Measurements from ENCODE around the gene ARHGAP20.

Gene ARHGAP20, protein sequence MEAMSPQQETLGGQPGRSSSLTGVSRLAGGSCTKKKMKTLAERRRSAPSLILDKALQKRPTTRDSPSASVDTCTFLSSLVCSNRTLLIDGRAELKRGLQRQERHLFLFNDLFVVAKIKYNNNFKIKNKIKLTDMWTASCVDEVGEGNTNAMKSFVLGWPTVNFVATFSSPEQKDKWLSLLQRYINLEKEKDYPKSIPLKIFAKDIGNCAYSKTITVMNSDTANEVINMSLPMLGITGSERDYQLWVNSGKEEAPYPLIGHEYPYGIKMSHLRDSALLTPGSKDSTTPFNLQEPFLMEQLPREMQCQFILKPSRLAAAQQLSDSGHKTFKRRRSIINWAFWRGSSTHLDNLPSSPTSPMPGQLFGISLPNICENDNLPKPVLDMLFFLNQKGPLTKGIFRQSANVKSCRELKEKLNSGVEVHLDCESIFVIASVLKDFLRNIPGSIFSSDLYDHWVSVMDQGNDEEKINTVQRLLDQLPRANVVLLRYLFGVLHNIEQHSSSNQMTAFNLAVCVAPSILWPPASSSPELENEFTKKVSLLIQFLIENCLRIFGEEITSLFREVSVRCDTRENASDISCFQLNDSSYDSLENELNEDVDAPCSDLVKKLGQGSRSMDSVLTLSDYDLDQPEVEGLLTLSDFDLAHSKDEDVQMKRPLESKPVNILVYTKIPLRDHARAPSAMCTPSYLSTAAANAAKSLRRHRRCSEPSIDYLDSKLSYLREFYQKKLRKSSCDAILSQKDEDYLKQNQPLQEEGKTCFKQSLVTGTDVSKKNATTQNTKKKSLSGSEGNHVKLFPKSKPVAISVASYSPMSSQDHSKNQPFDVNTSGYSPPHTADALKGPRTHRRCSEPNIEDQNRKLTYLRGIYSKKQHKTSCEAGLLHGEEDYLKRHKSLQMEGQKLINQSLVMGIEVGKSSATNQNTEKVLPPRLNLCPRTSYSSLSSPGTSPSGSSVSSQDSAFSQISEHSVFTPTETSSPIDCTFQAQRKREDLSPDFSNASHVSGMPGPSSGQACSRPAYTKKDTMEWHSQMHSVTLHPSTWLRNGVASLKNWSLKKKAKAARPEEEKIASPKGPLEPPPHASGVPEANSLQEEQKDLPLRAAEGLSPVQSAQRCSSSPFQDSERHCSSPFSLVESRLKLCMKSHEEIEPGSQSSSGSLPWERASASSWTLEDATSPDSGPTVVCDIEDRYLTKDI

DNA sequence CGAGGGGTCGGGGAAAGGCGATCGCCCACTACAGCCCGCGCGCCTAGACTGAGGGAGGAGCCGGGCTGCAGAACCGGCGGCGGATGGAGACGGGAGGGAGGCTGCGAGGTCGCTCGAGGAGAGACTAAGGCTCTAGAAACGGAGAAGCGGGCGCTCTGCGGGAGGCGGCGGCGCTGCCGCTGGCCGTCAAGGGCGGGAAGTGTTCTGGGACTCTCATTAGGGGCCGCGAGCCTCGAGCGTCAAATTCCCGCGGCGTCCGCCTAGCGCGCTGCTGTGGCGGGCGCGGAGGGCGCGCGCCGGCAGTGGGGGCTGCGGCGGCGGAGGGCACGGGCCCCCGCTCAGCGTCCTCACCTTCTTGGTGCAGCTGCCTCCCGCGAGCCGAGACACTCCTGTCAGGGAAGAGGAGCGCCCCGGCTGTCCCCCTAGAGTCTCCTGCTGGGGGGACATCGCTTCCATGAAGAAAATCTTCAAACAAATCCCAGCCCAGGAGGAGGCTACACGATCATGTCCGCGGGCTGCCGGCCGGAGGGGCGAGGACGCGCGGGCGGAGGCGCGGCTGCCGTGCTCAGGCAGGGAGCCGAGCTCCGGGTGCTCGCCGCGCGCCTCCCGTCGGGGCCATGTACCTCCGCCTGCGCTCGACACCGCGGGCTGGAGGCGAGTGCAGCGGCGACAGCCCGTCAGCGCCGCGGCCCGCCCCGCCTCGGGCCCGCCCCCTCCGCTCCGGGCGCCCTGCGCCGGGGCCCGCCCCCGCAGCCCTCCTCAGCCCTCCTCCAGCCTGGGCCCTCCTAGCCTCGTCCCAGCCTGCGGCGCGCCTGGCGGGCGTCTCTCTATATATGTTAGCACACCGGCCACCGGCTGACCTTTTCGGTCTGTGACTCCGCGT is at the start of gene ARHGAP20:
Gene ARHGAP20 (minus strand): TSS at position 662 of the 883 bp plus-strand sequence. CDS start 206 bp downstream, at position 456.
- no peak for DNase-seq (ENCODE audit: low read depth, low spot score)

GRCh38 chr11:110761991-110762390 is 49.8 kb upstream of the ARHGAP20 start:
- DNase-seq (ENCODE audit: low read depth, low spot score): no peak

DNA sequence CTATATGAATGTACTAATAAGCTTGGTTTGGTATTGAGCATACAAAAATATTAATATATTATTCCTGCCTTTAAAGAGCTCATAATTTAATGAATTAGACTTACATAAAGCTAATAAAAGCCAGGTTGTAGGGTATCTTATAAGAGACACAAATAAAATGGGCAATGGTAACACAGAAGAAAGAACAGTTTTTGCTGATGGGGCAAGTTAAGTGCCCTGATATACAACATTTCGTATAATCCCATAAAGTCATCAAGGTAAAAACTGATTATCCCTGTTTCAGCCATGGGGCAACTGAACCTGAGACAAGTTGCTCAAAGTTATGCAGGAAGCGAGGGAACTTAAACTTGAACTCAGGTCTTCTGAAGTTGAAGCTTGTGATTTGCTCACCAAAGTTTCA is 48.9 kb upstream of the ARHGAP20 start:
- DNase-seq (ENCODE audit: low read depth, low spot score): no peak

DNA sequence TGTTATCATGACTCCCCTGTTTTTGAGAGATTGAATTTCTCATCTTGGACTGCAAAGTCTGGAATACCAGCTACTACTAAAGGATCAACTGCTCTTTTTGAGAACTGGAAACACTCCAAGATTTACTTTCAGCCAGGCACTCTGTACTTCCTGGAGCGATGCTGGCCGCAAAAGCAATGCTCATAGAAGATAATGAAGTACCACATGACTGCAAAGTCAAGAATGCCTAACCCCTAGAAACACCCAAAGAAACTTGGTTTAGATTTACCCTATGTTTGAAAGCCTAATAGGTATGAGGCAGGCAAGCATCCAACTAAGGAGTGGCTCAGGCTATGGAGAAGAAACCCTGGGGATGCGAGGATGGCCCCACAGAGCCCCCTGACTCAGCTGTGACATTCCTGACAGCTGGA is 47.7 kb upstream of the ARHGAP20 start:
- DNase-seq (ENCODE audit: low read depth, low spot score): peak; percentile 31

GRCh38 chr11:110757962-110758755 is 45.9 kb upstream of the ARHGAP20 start:
- no peak for DNase-seq (ENCODE audit: low read depth, low spot score)

GRCh38 chr11:110757066-110757465 is 44.8 kb upstream of the ARHGAP20 start:
- DNase-seq (ENCODE audit: low read depth, low spot score): no peak

- DNase-seq (ENCODE audit: low read depth, low spot score): no peak
These were observed 43.7 kb upstream of the ARHGAP20 start for GRCh38 chr11:110755941-110756340.

DNA sequence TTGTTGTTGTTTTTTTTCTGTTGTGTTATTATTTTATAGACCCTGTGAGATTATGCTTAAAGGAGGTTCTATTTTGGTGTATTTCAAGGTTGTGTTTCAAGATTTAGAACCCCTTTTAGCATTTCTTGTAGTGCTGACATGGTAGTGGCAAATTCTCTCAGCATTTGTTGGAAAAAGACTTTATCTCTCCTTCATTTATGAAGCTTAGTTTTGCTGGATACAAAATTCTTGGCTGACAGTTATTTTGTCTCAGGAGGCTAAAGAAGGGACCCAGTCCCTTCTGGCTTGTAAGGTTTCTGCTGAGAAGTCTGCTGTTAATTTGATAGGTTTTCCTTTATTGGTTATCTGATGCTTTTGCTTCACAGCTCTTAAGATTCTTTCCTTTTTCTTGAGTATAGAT is 40.7 kb upstream of the ARHGAP20 start:
- no peak for DNase-seq (ENCODE audit: low read depth, low spot score)

- DNase-seq (ENCODE audit: low read depth, low spot score): no peak
These were observed 37.9 kb upstream of the ARHGAP20 start for GRCh38 chr11:110750100-110750499.

DNA sequence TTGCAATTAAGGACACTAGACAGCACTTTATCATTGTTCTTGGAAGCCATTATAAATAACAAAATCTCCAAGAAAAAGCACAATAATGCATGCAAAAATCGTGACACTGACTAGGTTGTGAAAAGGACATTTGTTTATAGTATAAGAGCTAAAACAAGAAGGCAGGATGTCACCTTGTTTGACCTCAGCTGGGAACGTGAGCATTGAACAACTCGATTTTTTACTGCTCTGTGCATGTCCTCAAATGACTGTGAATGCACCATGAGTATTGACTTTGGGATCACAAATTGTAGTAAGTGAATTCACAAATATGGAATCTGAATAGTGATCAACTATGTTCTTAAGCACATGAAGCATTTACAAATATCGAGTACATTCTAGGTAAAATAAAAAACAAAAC is 35.3 kb upstream of the ARHGAP20 start:
- no peak for DNase-seq (ENCODE audit: low read depth, low spot score)

DNA sequence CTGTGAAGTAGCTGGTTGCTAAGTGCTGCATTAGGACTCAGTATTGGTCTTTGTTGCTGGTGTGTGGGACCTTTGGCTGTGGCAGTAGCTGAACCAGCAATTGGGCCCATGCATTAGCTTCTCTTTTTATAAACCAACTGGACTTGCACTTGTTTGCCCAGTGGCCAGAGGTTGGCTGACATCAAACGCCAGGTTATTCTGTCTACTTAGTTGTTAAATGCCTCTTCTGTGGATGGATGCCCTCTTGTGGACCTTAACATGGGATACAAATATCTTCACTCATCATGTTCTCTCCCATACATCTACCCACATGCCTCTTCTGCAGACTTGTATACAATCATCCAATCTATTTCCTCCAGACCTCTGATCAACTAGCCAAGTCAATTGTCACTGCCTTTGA is 26.4 kb upstream of the ARHGAP20 start:
- no peak for DNase-seq (ENCODE audit: low read depth, low spot score)

GRCh38 chr11:110737593-110737992 is 25.4 kb upstream of the ARHGAP20 start:
- DNase-seq (ENCODE audit: low read depth, low spot score): no peak

DNA sequence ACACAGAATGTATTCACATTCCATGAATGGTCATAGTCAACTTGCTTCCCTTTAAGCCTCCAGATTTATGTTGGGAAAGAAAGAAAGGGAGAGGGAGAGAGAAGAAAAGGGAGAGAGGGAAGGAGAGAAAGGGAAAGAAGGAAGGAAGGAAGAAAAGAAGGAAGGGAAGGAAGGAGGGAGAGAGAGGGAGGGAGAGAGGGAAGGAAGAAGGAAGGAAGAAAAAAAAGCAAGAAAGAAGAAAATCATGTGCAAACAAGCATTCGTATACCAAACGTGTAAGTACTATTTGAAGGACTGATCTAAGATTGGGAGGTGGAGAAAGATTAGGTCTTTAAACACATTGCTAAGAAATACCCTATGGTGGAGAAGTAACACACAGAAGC is 23.9 kb upstream of the ARHGAP20 start:
- no peak for DNase-seq (ENCODE audit: low read depth, low spot score)

- no peak for DNase-seq (ENCODE audit: low read depth, low spot score)
These were observed 23.4 kb upstream of the ARHGAP20 start for GRCh38 chr11:110735455-110736170.

- DNase-seq (ENCODE audit: low read depth, low spot score): no peak
These were observed 22.6 kb upstream of the ARHGAP20 start for GRCh38 chr11:110734790-110735189.

- no peak for DNase-seq (ENCODE audit: low read depth, low spot score)
These were observed 18.5 kb upstream of the ARHGAP20 start for GRCh38 chr11:110730773-110731172.

- no peak for DNase-seq (ENCODE audit: low read depth, low spot score)
These were observed 16.6 kb upstream of the ARHGAP20 start for GRCh38 chr11:110728883-110729282.

DNA sequence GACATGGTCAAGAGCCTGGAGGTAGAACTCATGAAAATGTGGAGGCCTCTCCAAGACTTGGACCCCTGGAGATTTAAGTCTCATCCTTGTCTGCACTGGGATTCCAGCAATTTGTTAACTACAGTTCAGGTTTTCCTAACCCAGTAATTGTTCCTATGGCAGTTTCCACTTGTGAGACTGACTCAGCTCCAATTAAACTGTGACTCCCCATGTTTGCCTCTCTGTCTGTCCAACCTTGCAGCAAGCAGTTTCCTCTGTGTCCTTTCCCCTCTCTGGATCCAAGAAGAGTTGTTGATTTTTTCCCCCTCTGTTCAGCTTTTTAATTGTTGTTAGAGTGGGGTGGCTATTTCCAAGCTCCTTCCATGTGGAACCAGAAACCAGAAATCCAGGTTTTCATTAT is 16.2 kb upstream of the ARHGAP20 start:
- no peak for DNase-seq (ENCODE audit: low read depth, low spot score)

- DNase-seq (ENCODE audit: low read depth, low spot score): no peak
These were observed 12.1 kb upstream of the ARHGAP20 start for GRCh38 chr11:110724358-110724757.
